Endothelial cell of hepatic sinusoid (primary cell): ENCODE results near the gene HTR2A.
"Not testable (repeated sequence)": the region's sequence is repeated elsewhere in the genome, so short reads cannot be mapped to it uniquely, and the experiment has no call there.

Experiments used
- in situ Hi-C: cut with HindIII; loops from 2 replicates; pipeline ENCODE4 v1.10.0; 2017; ENCODE audit warnings: low sequenced_read_pairs

HTR2A gene

DNA sequence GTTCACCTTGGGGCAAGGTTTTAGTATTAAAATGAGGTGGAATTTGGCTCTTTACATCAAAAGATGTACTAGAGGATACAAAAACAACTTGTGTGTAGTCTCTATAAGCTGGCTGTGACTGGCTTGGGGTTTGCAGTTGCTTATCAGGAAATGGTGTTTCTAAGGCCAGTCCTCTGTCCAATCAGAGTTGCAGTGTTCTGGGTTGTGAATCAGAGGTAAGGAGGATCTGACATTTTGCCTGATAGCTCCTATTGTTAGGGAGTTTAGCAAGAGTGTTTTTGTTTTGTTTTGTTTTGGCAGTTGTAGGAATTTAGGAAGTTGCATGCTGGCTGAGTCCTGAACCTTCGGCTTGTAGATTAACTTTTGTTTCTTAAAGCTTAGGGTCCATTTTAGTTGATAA, 79.8 kb downstream of the HTR2A start:
- in situ Hi-C loops, result no loop called here

DNA sequence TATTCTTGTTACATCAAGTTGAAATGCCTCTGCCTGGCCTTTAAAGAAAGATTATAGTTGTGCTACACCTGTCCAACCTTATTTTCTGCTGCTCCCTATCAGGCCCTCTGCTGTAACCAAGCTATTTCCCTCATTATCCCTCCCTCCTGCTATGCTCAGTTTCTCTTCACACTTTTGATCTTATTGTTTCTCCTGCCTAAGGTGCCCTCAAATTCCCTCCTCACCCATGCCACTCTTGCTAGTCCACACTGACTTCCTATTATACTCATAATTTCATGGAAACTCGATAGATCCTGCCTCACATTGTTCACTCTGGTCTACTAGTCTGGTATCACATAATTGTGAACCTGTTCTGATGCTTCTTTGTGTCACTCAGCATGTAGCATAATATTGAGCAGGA, 80.5 kb downstream of the HTR2A start:
- in situ Hi-C loops, result no loop called here

DNA sequence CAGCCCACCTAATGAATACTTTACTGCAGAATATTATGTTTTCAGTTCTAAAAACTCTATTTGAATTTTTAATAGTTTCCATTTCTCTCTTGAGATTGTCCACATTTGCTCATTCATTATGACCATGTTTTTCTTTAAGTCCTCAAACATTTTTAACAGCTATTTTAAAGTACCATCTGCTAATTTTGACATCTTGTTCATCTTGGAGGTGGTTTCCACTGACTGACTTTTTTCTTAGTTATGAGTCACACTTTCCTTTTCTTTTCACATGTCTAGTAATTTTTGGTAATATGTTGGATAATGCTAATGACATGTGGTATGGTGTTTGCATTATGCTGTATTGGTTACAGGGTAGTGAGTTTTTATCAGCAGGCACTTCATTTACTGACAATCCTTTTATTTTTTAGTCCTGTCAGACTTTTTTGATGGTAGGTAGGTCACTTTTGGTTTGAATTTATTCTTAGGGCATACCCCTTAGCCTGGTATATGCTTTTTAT, 84.5 kb downstream of the HTR2A start:
- in situ Hi-C loops, result no loop called here

DNA sequence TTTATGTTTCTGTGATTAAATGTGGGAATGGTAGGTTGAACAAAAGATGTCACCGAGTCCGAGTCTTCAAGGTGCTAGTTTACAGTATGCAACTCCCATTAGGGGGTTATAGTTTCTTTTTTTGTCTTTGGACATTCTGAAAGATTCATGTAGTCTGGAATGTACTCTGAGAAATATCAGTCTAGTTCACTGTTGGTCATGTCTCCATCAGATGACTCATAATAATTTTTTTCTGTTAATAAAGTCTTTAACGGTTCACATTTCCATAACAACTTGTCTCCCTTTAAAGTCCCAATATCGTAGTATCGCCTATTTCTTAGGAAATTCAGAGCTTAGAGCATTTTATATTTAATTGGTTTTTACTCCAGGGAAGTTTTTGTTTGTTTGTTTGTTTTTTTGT, 86.4 kb downstream of the HTR2A start:
- in situ Hi-C loops, result no loop called here

DNA sequence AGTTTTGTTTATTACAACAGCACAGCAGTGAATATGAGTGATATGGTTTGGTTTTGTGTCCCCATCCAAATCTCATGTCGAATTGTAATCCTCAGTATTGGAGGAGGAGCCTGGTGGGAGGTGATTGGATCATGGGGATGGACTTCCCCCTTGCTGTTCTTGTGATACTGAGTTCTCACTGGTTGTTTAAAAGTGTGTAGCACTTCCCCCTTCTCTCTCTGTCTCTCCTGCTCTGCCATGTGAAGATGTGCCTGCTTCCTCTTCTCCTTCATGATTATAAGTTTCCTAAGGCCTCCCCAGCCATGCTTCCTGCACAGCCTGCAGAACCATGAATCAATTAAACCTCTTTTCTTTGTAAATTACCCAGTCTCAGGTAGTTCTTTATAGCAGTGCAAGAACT, 91.9 kb downstream of the HTR2A start:
- in situ Hi-C loops, result not testable (repeated sequence)

DNA sequence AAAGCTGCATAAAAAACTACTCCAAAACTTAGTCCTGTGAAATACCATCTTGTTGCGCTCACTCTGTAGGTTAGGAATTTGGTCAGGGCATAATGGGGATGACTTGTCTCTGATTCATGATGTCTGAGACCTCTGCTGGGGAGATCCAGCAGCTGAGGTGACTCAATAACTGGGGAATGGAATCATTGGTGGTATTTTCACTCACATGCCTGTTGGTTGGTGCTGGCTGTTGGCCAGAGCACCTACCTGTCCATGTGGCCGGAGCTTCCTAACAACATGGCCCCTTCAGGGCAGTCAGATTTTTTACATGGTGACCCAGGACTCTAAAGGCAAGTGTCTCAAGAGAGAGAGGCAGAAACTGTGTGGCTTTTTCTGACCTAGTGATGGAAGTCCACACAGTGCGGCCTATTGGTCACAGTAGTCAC, 92.5 kb downstream of the HTR2A start:
- in situ Hi-C loops, result no loop called here

DNA sequence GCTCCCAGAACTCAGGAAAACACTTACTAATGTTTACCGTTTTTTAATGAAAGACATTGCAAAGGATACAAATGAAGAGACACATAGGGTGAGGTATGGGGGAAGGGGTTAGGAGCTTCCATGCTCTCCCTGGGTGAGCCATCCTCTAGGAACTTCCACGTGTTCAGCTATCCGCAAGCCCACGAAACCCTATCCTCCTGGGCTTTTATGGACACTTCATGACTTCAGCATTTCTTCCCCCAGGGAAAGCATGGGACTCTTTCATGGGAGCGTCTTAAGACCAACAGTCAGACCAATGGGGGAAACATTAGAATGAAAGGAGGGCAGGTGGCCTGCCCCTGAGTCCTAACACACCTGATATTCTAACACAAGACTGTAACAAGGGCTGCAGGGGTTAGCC, 93.3 kb downstream of the HTR2A start:
- in situ Hi-C loops, result no loop called here

DNA sequence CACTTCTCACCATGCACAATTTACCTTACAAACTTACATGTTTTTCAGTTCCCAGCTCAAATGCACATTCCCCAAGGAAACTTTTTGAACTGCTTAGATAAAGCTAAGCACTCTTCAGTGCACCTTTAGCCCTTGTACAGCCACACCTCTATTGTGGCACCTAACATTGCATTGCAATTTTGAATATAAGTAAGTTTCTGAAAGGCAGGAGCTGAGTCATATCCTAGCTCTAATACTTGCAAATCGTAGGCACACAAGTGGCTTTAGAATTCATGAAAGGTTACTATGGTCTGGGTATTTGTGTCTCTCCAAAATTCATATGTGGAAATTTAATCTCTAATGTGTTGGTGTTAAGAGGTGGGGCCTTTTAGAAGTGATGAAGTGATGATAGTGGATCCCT, 95.0 kb downstream of the HTR2A start:
- in situ Hi-C loops, result no loop called here

DNA sequence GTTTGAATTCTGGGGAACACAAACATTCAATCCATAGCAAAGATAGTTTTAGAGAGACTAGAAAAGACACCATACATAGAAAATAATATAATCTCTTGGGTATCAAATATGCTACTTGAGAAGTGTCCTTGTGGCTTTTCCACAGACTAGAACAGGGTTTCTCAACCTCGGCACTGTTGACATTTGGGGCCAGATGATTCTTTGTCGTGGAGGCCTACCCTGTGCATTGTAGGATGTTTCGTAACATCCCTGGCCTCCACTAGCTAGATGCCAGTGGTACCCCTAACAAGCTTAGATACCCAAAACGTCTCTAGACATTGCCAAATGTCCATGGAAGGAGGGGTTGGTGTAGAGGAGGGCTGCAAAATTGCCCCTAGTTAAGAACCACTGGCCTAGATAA, 97.7 kb downstream of the HTR2A start:
- in situ Hi-C loops, result no loop called here

DNA sequence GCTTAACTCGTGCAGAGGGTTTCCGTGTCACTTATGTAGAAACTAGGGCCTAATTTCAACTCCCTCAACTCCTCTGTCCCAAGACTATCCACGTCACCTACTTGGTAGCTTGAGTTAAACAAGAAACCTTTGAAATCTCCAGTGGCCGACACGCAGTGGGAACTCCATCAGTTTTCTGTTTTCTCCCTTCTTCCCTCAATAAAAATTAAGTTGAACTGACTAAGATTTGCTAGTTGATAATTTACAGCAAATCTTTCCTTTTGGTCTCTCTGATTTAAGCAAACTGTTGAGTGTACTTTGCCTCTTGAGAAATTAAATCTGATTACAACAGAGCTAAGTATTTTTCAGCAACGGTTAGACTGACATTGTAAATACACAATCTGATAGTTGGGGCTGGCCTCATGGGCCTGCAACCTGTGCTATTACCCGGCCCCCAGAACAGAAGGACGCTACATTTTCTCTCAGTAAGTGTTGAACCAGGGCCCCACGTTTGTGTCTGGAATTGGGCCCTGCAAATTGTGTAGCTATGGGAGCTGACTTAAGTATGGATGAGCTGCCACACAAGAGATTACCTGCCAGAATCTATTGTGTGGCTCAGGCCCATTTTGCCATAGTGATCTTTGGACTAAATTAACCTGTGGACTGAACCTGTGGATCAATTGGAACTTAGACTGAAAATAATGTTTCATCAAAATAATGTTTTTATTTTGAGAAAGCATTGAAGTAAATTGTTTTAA, 99.2 kb downstream of the HTR2A start:
- in situ Hi-C loops, result no loop called here

DNA sequence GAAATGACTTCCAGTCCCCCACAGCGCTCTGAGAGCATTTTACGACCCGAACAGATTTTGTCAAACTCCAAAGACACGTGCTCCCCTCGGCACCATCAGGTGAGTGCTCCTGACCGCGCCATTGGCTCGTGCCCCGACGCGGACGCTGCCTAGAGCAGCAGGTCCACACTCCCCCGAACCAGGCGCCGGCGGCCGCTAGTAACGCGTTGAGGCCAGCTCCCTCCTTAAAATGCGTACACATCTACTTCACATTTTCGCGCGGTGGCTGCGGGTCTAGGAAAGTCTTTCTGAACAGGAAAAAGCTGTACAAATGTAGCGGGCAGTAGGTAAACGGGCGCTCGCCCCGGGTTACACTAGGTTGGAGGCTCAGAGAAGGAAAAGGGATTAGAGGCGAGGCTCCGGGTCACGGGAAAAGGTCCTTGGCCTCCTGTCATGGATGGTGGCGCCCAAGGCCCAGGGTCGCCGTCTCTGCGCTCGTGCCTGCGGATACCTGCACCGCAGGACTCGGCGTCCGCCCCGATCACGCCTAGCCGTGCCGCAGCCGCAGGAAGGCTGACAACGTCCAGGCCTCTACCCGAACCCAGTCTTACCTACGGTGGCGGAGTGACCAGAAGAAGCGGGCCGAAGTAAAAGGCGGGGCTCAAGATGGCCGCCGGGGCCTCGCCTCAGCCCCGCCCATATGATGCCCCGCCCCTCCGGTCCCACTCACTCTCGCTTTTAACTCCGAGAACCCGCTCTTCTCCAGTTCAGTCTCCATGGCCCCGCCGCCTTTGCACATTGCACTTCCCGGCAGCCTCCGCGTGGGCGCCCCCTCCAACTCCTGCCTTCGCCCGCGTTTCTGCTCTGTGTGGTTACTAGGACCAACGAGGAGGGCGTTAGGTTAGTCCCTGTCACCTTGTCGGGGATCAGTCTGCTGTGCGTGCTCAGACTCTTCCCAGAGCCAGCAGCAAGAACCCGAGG, 100.1 kb downstream of the HTR2A start, which contains the start of gene ESD:
Gene ESD (minus strand): TSS at position 647 of the 960 bp plus-strand sequence. CDS start 5,748 bp downstream, outside the sequence.
- in situ Hi-C loops, result no loop called here

DNA sequence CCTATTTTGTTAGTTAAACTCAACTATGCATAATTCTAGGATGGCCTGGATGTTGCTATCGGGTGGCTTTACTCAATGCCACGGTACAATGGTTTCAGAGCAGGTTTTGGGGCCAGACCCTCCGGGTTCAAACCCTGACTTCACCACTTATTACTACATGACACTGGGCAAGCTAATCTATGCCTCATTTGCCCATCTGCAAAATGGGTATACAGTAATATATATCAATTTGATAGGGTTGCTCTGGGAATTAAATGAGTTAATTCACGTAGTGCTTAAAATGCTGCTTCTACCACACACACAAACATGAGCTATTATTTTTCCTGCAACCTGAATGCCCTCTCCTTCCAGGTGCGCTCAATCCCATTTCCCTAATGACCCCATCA, 100.7 kb downstream of the HTR2A start:
- in situ Hi-C loops, result no loop called here

DNA sequence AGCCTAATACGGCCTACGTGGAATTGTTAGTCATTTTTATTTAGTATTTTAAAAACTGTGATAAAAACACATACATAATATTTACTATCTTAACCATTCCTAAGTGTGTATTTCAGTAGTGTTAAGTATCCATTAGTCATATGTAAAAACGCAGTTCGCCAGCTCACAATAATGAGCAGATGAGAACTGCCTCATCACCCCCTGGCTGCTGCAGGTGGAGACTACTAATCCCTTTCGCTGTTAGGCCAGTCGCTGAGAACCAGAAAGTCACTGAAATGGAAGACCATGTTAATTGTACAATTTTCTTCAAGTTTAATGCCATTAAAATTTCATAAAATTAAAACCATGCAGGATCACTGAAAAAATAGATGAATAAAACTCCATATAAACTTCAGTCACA, 101.5 kb downstream of the HTR2A start:
- in situ Hi-C loops, result no loop called here

DNA sequence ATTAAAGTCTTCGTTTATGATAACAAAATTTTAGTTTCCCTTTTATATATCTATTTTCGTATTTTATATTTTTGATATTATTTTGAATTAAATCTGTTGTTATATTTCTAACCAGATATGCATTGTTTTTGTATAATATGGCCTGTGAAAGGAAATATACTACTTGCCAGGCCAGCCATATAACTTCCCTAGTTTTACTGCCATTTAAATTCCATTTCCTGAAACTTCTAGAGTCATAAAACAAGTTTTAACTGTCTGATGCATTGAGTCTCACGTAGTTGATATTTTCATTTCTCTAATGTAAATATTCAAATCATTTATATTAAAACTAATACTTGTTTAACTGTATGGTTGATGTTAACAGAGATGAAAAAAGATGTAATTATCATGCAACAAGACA, 113.3 kb downstream of the HTR2A start:
- in situ Hi-C loops, result no loop called here

DNA sequence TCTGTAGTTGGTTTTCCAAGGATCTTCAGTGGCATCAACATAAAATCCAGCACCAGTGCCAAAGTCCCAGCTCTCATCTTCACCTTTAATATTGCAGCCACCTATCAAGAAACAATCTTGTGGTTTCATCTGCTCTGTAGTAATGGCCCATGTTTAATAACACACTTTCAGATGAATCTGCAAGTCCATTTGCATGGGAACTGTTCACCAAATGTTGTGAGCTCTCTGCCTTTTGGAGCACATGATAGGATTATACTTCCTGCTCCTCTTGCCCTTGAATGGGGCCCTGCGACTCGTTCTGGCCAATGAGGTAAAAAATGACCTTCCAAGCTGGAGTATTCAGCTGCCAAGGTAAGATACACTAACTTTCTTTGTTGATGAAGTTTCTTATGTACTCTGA, 114.2 kb downstream of the HTR2A start:
- in situ Hi-C loops, result no loop called here

DNA sequence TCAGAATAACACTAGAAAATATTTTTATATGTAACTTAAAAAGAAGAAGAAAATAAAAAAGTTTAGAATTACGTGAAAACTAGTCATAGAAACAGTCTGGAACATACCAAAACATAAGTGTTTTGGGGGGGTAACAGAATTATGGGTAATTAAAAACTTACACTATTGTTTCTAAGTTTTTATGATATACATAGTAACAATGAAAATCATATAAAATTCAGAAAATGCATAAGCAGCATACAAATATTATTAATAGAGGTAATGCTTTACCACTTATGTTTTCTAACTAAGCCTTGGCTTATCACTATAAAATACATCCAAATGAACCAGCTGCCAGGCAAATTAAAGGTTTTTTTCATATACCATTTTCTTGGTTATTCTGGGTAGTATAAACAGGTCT, 114.8 kb downstream of the HTR2A start:
- in situ Hi-C loops, result no loop called here
